Keratinocyte (primary cell): Measurements from ENCODE around the gene GOT2. TPM values are rescaled to one million over a fixed set of nuclear protein-coding genes. Genes with fewer than 3 reads are reported as not detected.

Experiments
- DNase-seq: peaks from one replicate; pipeline ENCODE4 v3.0.0-alpha.2; 2011; ENCODE audit warnings: low read depth, missing footprints, low spot score
- FAIRE-seq: peaks from 2 replicates; lab custom pipeline; 2011; peaks lifted over from hg19 to GRCh38; lab: Jason Lieb, UNC
- H2AFZ ChIP-seq: 2 replicates; pipeline ENCODE4 v1.6.0; 2012; ENCODE audit warnings: low read length, control low read depth, inconsistent platforms; ENCODE audit not compliant: control insufficient read depth
- H3K27ac ChIP-seq: 2 replicates; pipeline ENCODE4 v1.5.1; 2011; ENCODE audit warnings: low read length; ENCODE audit not compliant: control insufficient read depth, insufficient read depth
- H3K27me3 ChIP-seq: 3 replicates; pipeline ENCODE4 v1.6.0; 2011; ENCODE audit warnings: low read length; ENCODE audit not compliant: control insufficient read depth, insufficient read depth; ENCODE audit errors: extremely low read depth
- H3K36me3 ChIP-seq, 2 experiments: 2 replicates in 1 of 2; 3 replicates in 1 of 2; pipeline ENCODE4 v1.5.1; 2011; ENCODE audit warnings: low read length in 2 of 2, mild to moderate bottlenecking in 1 of 2; ENCODE audit not compliant: control insufficient read depth in 2 of 2, insufficient read depth in 2 of 2; ENCODE audit errors: extremely low read depth in 1 of 2
- H3K4me1 ChIP-seq: 3 replicates; pipeline ENCODE4 v1.5.1; 2011; ENCODE audit warnings: low read length; ENCODE audit not compliant: control insufficient read depth, insufficient read depth; ENCODE audit errors: extremely low read depth
- H3K4me2 ChIP-seq: 3 replicates; pipeline ENCODE4 v1.6.0; 2011; ENCODE audit warnings: low read depth, low read length; ENCODE audit not compliant: control insufficient read depth, insufficient read depth; ENCODE audit errors: extremely low read depth
- H3K4me3 ChIP-seq, 3 experiments: fragments of 200-600 bp in 1 of 3; sonication (generic) in 1 of 3; 2 replicates in 2 of 3; 3 replicates in 1 of 3; pipeline ENCODE4 v1.5.1; 2011 to 2016; ENCODE audit warnings: low read length in 3 of 3, mild to moderate bottlenecking in 3 of 3, control low read depth in 2 of 3, inconsistent platforms in 1 of 3, low read depth in 1 of 3, mixed read lengths in 1 of 3, mixed run types in 1 of 3, moderate library complexity in 1 of 3; ENCODE audit not compliant: control insufficient read depth in 2 of 3, insufficient read depth in 2 of 3; ENCODE audit errors: extremely low read depth in 1 of 3
- H3K79me2 ChIP-seq: 2 replicates; pipeline ENCODE4 v1.6.0; 2012; ENCODE audit warnings: low read length; ENCODE audit not compliant: control insufficient read depth, insufficient read depth
- H3K9ac ChIP-seq: 3 replicates; pipeline ENCODE4 v1.6.0; 2011; ENCODE audit warnings: low read length; ENCODE audit not compliant: control insufficient read depth, insufficient read depth; ENCODE audit errors: extremely low read depth
- H3K9me1 ChIP-seq: 3 replicates; pipeline ENCODE4 v1.6.0; 2011; ENCODE audit warnings: low read length; ENCODE audit not compliant: control insufficient read depth, insufficient read depth; ENCODE audit errors: extremely low read depth
- H3K9me3 ChIP-seq: 2 replicates; pipeline ENCODE4 v1.5.1; 2012; ENCODE audit warnings: low read depth, low read length; ENCODE audit not compliant: control insufficient read depth
- H4K20me1 ChIP-seq: 3 replicates; pipeline ENCODE4 v1.6.0; 2011; ENCODE audit warnings: low read length; ENCODE audit not compliant: control insufficient read depth, insufficient read depth; ENCODE audit errors: extremely low read depth
- CTCF ChIP-seq, 3 experiments: IDR thresholded peaks in 1 of 3; conservative IDR thresholded peaks in 1 of 3; optimal IDR thresholded peaks in 1 of 3; 2 replicates in 2 of 3; 3 replicates in 1 of 3; pipeline versions ENCODE3 to v1.5.1; 2011; ENCODE audit warnings: low read length in 3 of 3, mild to moderate bottlenecking in 3 of 3, moderate library complexity in 2 of 3, control low read depth in 1 of 3, inconsistent platforms in 1 of 3; ENCODE audit not compliant: insufficient read depth in 2 of 3; ENCODE audit errors: extremely low read depth in 1 of 3
- EZH2 ChIP-seq: IDR thresholded peaks from one replicate; pipeline ENCODE4 v1.6.1; 2012; ENCODE audit warnings: inconsistent platforms, mild to moderate bottlenecking, low read length, moderate library complexity
- dilution Hi-C: fragments of 300-500 bp; cut with MboI; formaldehyde crosslinking; loops from one replicate; pipeline ENCODE4 v1.7.0; 2020; ENCODE audit warnings: low sequenced_read_pairs; ENCODE audit not compliant: extremely low pct_ligation_motif_present
- polyA plus RNA-seq, 5 experiments: library from polyadenylated mRNA; depleted of rRNA in 3 of 5; stranded (reverse) in 3 of 5; stranded (forward) in 1 of 5; unstranded in 1 of 5; fragments of >200 nt; gene quantifications; 1 replicate in 1 of 5; 2 replicates in 3 of 5; 3 replicates in 1 of 5; pipeline versions ENCODE4 v1.2.1 to v1.2.3, GENCODE V29; 2011 to 2012; ENCODE audit warnings: missing spikeins in 2 of 5, low read depth in 1 of 5, low replicate concordance in 1 of 5

GOT2 gene
- polyA plus RNA-seq, 1 donor (not counting 4 experiments of a cell fraction or from before 2014, with no cell fraction given), result 99.2 TPM

GRCh38 chr16:58734459-58734787 lies 307 bp upstream of the GOT2 start:
- Histone ChIP-seq H4K20me1 (peaks cover 7% of the 10 kb centered on the region), H3K4me1 (peaks cover 36% of the 10 kb centered on the region), H3K9ac (peak overlapping the region; percentile 87), H3K9me3 (no peaks in the 10 kb centered on the region), H3K27me3 (no peaks in the 10 kb centered on the region), H3K9me1 (no peaks in the 10 kb centered on the region), H3K27ac (peak overlapping the region; percentile 78), H2AFZ (peak overlapping the region; percentile 97), H3K4me3 (peak overlapping the region in 2 of 3 experiments; percentile 73 to 86), H3K79me2 (peaks cover 47% of the 10 kb centered on the region), H3K4me2 (peak overlapping the region; percentile 78), H3K36me3 (peaks cover 0 to 8% of the 10 kb centered on the region in 2 experiments)
- DNase-seq (no peak), FAIRE-seq (no peak)
- dilution Hi-C loops, result no loop called here
- TF ChIP-seq EZH2 (no peak), CTCF (optimal IDR thresholded peaks at IDR 0.05 in 1 of 3, IDR thresholded peaks at IDR 0.05 in 1 of 3, conservative IDR thresholded peaks at IDR 0.05 in 1 of 3; ENCODE audit: extremely low read depth in 1 of 3, insufficient read depth in 2 of 3, low read length in 3 of 3) (no peak)

GRCh38 chr16:58733248-58733670 lies 857 bp downstream of the GOT2 start:
- peak overlapping the region; percentile 85 for H3K4me2 ChIP-seq
- peaks cover 9% of the 10 kb centered on the region for H4K20me1 ChIP-seq
- H3K9me1 ChIP-seq, result no peaks in the 10 kb centered on the region
- dilution Hi-C loops, result no loop called here
- peak overlapping the region; percentile 78 for H3K27ac ChIP-seq
- peak overlapping the region; percentile 87 for H3K9ac ChIP-seq
- DNase-seq, result no peak
- H3K36me3 ChIP-seq, result peaks cover 0 to 8% of the 10 kb centered on the region in 2 experiments
- peaks cover 36% of the 10 kb centered on the region for H3K4me1 ChIP-seq
- H2AFZ ChIP-seq, result no peak overlapping the region
- peaks cover 57% of the 10 kb centered on the region for H3K79me2 ChIP-seq
- H3K27me3 ChIP-seq, result no peaks in the 10 kb centered on the region
- H3K4me3 ChIP-seq, result peak overlapping the region; percentile 73 to 92 (median 86)
- TF ChIP-seq EZH2, result no peak
- no peak for TF ChIP-seq CTCF (optimal IDR thresholded peaks at IDR 0.05 in 1 of 3, IDR thresholded peaks at IDR 0.05 in 1 of 3, conservative IDR thresholded peaks at IDR 0.05 in 1 of 3; ENCODE audit: extremely low read depth in 1 of 3, insufficient read depth in 2 of 3, low read length in 3 of 3)
- FAIRE-seq, result no peak
- no peaks in the 10 kb centered on the region for H3K9me3 ChIP-seq
